GM21737 (cell line): ENCODE measurements around the gene PRR18.

Experiments
- ATAC-seq: cut with Tn5 transposase; IDR thresholded peaks from one replicate; pipeline ENCODE4 v1.9.1; 2021; ENCODE audit warnings: mild to moderate bottlenecking, moderate library complexity; ENCODE audit not compliant: unreplicated experiment

PRR18 gene

DNA sequence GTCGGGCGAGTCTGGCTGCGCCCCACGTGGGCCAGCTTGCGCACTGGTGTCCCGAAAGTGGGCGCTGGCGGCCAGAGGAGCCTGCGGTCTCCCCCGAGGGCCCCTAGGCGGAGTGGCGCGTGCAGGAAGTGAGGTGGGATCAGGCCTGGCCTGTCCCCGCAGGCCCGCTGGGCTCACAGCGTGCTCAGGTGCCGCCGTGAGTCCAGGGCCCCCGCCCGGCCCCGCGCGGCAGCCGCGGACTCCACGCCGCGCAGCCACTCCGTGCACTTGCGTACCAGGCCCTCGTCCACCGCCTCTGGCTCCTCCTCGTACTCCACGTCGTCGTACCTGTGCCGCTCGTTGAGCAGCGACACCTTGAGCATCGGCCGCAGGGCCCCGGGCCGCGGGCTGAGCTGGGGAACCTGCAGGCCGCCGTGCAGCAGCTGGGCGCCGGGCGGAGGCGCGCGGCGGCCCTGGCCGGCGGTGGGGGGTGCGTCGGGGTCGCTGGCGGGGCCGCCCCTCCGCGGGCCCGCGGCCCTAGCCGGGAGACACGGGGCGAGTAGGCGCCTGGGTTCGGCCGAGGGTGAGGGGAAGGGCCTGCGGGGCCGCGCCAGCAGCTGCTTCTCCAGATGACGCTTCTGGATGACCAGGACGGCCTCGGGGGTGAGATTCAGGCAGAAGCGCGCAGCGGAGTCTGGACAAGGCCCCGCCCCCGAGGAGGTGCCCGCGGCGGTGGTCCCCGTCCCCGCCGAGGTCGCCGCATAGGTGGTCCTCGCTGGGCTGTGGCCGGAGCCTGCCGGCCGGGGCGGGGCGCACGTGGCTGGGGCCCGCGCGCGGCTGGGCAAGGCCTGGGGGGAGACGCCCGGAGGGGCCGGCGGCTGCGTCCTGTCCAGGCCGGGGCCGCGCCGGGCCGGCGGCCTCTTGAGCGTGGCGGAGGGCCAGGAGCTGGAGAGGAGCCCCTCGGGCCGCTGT, 835 bp downstream of the PRR18 start:
- ATAC-seq: peak; percentile 20

GRCh38 chr6:166306378-166307081, 1.7 kb downstream of the PRR18 start:
- ATAC-seq: no peak

DNA sequence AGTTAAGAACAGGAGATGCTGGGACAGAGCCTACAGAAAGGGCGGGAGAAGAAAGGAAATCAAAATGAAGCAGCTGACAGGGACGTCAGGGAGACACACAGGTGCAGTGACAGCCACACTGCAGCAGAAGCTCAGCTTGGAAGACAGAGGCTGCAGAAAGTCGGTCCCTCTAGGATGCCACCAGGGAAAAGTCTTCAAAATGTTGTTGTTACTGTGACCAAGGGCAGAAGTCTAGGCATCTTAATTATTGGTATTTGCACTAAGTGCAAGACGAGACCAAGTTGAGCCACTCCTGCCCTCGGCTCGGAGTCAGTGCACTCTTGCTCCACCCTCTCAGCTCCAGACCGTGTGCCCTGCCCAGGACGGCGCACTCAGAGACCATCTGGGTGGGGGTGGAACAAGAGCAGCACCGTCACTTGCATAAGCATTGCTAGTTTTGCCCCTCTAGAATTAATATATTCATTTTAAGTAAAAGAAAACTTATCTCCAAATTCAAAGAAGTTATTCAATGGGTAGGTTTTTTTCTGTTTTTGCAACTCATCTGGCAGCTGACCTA, 2.6 kb downstream of the PRR18 start:
- ATAC-seq: no peak

DNA sequence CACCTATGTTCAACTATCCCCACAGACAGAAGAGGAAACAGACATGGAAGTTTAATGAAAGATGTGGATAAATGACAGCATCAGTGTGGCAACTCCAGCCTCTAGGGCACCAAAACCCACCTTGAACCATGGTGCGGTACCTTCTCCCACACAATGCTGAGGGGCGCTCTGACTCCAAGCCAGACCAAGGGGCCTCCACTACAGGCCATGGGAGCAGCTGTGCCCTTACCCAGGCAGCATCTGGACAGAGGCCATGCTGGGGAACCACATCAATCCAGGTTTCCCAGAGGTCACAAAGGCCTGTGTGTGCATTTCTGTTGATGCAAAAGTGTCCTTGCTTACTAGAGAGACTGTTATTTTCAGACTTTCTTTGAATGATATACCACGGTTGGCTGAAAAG, 4.1 kb downstream of the PRR18 start:
- ATAC-seq: no peak

DNA sequence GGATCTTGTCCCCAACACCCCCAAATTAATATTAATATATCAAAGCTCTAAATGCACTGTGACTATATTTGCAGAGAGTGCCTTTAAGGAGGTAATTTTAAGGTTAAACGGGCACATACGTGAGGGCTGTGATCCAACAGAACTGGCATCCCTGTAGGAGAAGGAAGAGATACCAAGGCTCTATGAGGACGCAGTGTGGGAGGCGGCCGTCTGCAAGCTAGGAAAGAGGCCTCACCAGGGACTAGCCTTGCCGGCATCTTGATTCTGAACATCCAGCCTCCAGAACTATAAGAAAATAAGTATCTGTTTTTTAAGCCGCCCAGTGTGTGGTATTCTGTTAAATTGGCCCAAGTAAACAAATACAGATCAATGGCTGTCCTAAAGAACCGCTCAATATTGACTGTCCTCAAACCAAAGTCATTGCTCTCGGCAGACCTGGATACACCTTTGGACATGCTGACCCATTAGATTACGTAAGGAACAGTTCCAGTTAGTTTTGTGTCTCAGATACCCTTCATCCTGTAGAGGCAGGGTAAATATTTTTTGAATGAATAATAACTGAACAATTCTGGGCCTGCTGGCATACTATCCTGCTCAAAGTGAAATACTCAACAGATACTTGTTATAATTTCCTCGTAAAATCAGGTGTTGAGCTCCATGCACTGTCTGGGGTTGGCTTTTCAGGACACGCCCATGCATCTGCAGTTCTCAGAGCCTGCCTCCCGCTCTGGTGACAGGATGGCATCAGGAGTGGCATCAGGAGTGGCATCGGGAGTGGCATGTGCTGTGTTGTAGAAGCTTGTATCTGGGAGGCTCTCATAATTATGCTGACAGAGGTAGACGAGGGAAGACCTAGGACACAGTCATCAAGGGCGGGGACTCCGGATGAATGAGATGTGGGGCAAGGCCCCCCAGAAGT, 6.3 kb downstream of the PRR18 start:
- ATAC-seq: no peak

- ATAC-seq: no peak
Measured at GRCh38 chr6:166300357-166300987, 7.7 kb downstream of the PRR18 start.

- no peak for ATAC-seq
Measured at GRCh38 chr6:166297606-166298005, 10.6 kb downstream of the PRR18 start.

- no peak for ATAC-seq
Measured at GRCh38 chr6:166296035-166296883, 11.9 kb downstream of the PRR18 start.

DNA sequence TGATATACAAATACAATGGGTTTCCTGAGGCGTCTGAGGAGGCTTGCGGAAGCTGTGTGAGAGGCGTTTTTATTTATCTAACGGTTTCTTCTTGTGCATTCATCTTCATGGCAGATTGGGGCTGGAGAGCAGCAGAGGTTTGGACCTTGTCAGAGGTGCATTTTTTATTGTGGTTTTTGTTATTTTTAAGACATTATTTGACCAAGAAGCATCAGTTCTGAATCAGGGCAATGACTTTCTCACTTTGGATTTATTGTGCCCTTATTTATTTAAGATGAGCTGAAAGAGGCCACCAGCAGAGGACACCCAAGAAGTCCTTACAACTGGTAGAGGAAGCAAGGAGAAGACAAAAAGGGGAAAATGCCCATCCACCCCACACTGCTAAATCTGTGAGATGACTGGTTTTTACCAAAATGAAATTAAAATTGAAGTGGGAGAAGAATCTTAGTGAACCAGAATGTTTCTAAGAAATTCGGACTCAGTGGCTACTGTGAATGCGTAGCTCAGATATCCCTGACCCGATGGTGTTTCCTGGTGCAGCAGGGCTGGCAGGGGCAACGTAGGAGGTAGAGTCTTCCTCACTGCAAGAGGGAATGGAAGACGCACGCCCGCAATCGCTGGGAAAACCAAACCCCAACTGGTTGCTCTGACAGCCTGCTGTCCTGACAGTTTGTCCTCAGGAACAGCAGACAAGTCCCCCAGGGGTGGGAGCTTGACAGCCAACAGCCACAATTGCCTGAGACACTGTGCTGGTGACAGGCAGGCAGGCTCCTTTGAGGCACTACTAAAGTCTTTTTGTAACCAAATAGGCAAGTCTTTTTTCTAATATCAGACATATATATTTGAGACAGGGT, 14.2 kb downstream of the PRR18 start:
- ATAC-seq: no peak

- ATAC-seq: no peak
Measured at GRCh38 chr6:166289207-166290060, 18.8 kb downstream of the PRR18 start.

DNA sequence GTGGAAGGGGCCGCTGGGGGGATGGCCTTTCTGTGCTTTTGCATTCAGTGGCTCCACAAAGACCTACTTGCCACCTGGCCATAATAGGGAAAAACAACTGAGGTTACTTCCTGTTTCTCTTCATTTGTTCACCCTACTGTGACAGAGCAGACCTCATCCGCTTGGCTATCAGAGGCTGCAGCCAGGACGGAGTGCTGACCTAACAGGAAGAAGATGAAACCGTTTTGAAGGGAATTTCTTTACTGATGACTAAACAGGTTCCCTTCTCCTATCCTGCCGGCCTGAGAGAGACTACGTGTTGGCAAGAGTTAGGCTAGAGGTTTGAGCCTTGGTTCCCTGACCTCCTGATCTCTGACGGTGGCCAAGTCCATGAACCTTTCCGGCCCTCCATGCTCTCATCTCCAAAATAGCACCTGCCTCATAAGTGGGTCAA, 21.3 kb downstream of the PRR18 start:
- ATAC-seq: peak; percentile 96

DNA sequence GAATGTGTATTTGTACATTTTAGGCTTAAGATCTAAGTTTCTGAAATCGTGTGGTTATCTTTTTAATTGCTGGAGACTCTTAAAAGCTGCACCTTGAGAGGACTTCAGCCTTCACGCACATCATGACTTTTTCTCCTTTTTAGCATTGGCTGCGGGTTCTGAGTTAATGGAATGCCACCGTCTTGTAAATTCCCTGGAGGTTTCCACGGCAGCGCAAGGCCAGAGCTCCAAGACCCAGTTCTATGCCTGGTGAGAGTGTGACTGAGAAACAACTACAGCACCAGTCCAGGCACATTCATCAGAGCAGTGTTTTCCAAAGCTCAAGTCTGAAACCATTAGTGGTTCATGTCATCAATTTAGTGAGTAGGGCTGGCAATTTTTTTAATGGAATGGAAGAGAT, 23.0 kb downstream of the PRR18 start:
- ATAC-seq: no peak

DNA sequence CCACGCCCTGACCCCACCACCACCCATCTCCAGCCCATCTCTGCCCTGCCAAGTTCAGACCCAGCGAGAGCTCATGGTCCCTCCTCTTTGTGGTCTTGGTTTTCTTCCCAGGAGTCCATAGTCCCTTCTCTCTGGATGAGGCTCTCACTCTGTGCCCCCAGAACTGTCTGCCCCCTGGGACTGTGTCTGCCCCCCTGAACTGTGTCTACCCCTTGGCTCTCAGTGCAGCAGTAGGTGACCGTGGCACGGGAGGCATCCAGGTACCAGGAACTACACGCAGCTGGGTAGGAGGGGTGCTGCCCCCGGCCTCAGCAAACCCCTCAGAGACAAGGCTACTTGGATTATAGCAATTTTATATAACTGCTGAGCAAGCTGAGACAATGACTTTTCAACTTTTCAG, 23.6 kb downstream of the PRR18 start:
- no peak for ATAC-seq

DNA sequence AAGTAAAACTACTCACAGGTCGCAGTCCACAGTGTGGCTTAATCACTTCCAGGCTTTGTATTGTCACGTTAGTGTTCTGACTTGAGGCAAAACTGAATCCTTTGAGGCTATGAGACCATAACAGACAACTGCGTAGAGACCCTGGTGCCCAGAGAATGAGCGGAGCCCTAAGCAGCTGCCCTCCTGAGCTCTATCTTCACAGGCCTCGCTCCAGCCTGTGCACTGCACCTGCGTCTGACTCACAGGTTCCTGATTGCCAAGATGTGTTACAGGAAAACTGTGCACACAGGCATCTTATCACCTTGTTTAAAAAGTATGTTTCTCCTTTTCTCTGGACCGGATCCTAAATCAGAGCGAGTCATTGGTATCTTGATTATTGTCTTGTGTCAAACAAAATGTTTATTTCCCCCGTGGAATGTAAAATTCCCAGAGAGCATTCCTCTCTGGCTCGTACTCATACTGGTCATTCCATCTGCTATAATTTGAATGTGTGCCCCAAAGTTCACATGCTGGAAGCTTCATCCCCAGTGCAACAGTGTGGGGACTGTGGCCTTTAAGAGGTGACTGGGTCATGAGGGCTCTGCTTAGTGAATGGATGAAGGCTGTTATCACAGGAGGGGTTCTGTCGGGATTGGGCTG, 25.7 kb downstream of the PRR18 start:
- ATAC-seq: no peak

DNA sequence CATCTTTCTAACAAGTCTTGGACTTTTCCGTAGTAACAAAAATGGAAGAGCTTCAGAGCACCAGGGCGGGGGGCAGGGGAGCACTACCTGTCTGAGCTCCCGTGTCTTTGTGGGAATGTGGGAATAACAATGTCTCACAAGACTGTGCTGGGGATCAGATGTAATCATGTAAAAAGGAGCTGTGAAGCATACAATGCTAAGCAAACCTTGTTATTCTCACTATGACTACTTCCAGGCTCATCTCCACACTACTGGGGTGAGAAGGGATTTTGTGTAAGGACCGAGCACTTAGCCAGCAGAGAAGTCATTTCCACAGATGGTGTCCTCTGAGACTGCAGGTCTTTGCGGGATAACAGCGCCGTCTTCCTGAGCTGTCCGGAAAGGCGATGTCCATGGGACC, 27.1 kb downstream of the PRR18 start:
- ATAC-seq: no peak

- ATAC-seq: no peak
Measured at GRCh38 chr6:166279393-166279679, 28.9 kb downstream of the PRR18 start.
